ENCODE results near the gene C5orf47. TPM values are rescaled to one million over a fixed set of nuclear protein-coding genes. Genes with fewer than 3 reads are reported as not detected.

C5orf47 gene
- total RNA-seq, 2 experiments from 2014 or later, result not detected

DNA sequence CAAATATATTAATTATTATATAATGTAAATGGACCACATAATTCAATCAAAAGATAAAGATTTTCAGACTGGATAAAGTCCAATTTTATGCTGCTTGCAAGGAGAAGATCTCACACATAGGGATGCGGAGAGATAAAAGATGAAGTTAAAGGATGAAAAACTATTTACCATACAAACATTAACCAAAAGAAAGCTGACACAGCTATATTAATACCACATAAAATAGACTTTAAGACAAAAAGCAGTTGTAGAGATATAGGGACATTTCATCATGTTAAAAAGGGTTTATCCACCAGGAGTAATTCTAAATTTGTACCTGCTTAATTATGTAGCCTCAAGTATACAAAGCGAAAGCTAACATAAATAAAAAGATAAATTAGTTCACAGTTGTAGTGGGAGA, 41.3 kb downstream of the C5orf47 start:
- H3K27ac Mint-ChIP-seq, result no peak overlapping the region
- peaks cover 13% of the 10 kb centered on the region for H3K9me3 Mint-ChIP-seq
- POLR2A ChIA-PET, result no interaction called here
- no peaks in the 10 kb centered on the region for H3K4me1 Mint-ChIP-seq
- no peaks in the 10 kb centered on the region for H3K36me3 Mint-ChIP-seq
- peaks cover 2% of the 10 kb centered on the region for H3K27me3 Mint-ChIP-seq
- no peak overlapping the region for H3K4me3 Mint-ChIP-seq
- ATAC-seq (ENCODE audit: low read depth), result no peak
- DNase-seq, result no peak

DNA sequence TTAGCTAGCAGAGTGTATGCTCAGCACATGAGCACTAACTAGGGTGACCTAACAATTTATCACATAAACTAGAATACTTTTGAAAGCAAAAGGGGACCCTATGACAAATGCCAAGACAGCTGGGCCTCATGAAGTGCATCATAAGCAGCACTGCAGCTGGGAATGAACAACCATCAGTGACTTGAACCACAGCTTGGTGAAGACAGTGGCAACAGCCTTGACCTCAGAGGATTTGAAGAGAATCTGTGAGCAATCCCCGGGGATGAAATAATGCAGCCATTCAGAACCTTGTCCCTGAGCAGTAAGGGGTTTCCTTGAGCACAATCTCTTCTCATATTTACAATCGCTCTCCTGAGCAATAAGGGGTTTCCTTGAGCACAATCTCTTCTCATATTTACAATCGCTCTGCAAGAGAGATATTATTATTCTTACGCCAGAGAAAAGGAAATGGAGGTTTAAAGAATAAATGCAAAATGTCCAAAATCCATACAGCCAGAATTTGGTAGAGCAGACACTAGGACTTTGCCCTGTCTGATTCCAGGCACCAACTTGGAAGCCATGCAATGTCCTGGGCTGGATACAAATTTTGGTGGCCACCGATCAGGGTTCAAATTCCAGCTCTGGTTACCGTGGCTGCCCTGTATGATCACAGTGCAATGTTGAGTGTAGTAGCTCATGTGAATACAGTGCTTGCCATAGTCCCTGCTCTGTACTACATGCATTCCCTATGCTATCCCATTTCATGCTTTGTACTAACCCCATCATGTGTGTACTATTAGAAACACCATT, 55.7 kb downstream of the C5orf47 start:
- no peaks in the 10 kb centered on the region for H3K9me3 Mint-ChIP-seq
- no peak for ATAC-seq (ENCODE audit: low read depth)
- DNase-seq, result no peak
- peaks cover 3% of the 10 kb centered on the region for H3K27me3 Mint-ChIP-seq
- POLR2A ChIA-PET, result no interaction called here
- no peaks in the 10 kb centered on the region for H3K36me3 Mint-ChIP-seq
- no peak overlapping the region for H3K4me3 Mint-ChIP-seq
- no peak overlapping the region for H3K27ac Mint-ChIP-seq
- H3K4me1 Mint-ChIP-seq, result no peaks in the 10 kb centered on the region

DNA sequence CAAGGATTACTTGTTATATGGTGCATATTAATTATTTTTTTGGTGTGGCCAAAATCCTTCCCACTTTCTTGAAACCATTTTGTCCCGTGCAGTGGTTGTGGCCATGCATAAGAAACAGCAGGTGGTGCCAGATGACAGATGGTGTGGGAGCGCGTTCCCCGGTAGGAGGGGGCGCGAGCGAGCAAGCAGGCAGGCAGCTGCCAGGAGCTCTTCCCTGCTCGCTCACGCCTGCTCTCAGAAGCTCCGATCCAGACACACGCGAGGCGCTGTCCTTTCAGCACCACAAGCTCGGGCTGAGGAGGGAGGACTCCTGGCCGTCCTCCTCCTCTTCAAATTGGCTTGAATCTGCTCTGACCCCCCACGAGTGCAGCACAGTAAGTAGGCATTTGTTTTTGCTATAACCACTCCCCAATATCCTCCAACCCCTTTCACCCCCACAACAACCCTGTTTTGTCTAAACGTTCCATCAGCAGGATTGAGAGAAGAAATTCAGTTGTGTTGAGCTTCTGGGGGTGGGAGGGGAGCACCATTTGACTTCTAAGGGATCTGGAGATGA, 56.6 kb downstream of the C5orf47 start, which contains the start of gene NSG2:
TSS of gene NSG2 (plus strand) at position 237 of the 556 bp plus-strand sequence. CDS start 1,050 bp downstream, outside the sequence.
- peak; percentile 52 for DNase-seq
- H3K36me3 Mint-ChIP-seq, result no peaks in the 10 kb centered on the region
- H3K27me3 Mint-ChIP-seq, result no peaks in the 10 kb centered on the region
- POLR2A ChIA-PET, result no interaction called here
- ATAC-seq (ENCODE audit: low read depth), result peak; percentile 63
- no peak within 1 kb of the TSS for H3K4me3 Mint-ChIP-seq
- H3K27ac Mint-ChIP-seq, result no peak within 1 kb of the TSS
- H3K9me3 Mint-ChIP-seq, result no peaks in the 10 kb centered on the region
- no peaks in the 10 kb centered on the region for H3K4me1 Mint-ChIP-seq

- Mint-ChIP-seq H3K9me3 (no peaks in the 10 kb centered on the region), H3K27me3 (no peaks in the 10 kb centered on the region), H3K36me3 (no peaks in the 10 kb centered on the region), H3K4me1 (no peaks in the 10 kb centered on the region), H3K27ac (no peak overlapping the region), H3K4me3 (no peak overlapping the region)
- DNase-seq, result no peak
- ATAC-seq (ENCODE audit: low read depth), result no peak
- POLR2A ChIA-PET, result no interaction called here
Observed at GRCh38 chr5:174046558-174046957, 57.6 kb downstream of the C5orf47 start.

GRCh38 chr5:174047472-174048099, 58.6 kb downstream of the C5orf47 start:
- Mint-ChIP-seq H3K4me1 (no peaks in the 10 kb centered on the region), H3K4me3 (no peak overlapping the region), H3K27me3 (no peaks in the 10 kb centered on the region), H3K36me3 (no peaks in the 10 kb centered on the region), H3K27ac (no peak overlapping the region), H3K9me3 (no peaks in the 10 kb centered on the region)
- no peak for ATAC-seq (ENCODE audit: low read depth)
- DNase-seq, result no peak
- POLR2A ChIA-PET, result no interaction called here

GRCh38 chr5:174052636-174053035, 63.7 kb downstream of the C5orf47 start:
- DNase-seq (no peak), ATAC-seq (ENCODE audit: low read depth) (no peak)
- Mint-ChIP-seq H3K9me3 (no peaks in the 10 kb centered on the region), H3K36me3 (no peaks in the 10 kb centered on the region), H3K4me3 (no peak overlapping the region), H3K27ac (no peak overlapping the region), H3K4me1 (no peaks in the 10 kb centered on the region), H3K27me3 (no peaks in the 10 kb centered on the region)
- POLR2A ChIA-PET, result no interaction called here

DNA sequence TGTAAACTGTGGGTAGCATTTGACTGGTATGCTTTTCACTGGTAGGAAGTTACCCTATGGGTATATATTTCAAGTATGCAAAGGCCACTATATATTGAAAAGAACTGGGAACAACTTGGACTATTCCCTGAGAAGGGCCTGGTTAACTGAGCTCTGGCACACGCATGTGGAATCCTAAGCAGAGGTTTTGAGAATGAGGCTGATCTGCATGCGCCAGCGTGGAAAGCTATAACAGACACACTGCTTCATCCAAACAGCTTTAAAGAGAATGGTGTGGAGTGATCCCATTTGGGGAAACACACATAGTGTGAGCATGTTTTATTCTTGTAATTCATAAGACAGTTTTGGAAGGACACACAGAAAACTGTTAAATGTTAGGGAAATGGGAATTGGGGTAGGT, 64.9 kb downstream of the C5orf47 start:
- no peaks in the 10 kb centered on the region for H3K9me3 Mint-ChIP-seq
- H3K4me1 Mint-ChIP-seq, result no peaks in the 10 kb centered on the region
- no peak overlapping the region for H3K4me3 Mint-ChIP-seq
- H3K36me3 Mint-ChIP-seq, result no peaks in the 10 kb centered on the region
- no peaks in the 10 kb centered on the region for H3K27me3 Mint-ChIP-seq
- POLR2A ChIA-PET, result no interaction called here
- DNase-seq (no peak), ATAC-seq (ENCODE audit: low read depth) (no peak)
- H3K27ac Mint-ChIP-seq, result no peak overlapping the region

Other genes with a start within 250 kb of the C5orf47 start
- 10 to 100 TPM; 11.8 to 13.0 TPM for gene CPEB4, start 100.8 kb upstream of the C5orf47 start, total RNA-seq
- gene NSG2, start 56.5 kb downstream of the C5orf47 start, total RNA-seq, result not detected

Data from activated naive CD8-positive, alpha-beta T cell treated with anti-CD3 and anti-CD28 coated beads, Interleukin-2, amount 10 ng/mL, durations not matched to agents 7 days and 5 days (primary cell).